ENCODE measurements around the gene DEPDC4.
A peak's percentile ranks its signal among the peaks of the same experiment; 100 is the strongest.

Gene DEPDC4

DNA sequence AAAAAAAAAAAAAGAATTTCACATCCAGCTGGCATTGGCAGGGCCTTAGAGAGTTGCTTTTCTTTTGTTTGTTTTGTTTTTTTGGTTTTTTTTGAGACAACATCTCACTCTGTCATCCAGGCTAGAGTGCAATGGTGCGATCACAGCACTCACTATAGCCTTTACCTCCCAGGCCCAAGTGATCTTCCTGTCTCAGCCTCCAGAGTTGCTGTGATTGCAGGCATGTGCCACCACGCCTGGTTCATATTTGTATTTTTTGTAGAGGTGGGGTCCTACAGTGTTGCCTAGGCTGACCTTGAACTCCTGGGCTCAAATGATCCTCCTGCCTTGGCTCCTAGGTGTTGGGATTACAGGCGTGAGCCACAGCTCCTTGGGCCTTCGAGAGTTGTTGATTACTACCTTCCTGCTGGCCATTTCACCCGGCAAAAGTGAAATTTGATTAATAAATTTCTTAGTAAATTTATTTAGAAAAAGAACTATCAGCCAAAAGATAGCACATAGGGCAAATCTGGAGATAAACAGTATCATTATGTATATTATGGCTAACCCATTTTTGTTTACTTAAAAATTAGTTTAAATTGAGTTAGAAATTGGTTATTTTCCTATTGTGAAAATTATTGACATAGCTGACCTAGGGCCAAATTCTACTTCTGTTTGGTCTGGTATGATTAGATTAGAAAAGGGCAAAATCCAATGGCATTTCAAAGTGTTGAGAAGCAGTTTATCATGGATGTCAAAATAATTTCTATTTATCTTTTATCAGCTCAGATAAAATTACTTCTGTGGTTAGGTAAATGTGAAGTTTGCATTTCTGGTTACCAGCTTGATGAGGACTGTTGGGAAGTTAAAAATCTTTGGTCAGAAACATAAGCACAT is 53.6 kb downstream of the DEPDC4 start:
- no peak for DNase-seq (ENCODE audit: low read depth)

- DNase-seq (ENCODE audit: low read depth), result no peak
Observed at GRCh38 chr12:100211698-100212097, 55.2 kb downstream of the DEPDC4 start.

DNA sequence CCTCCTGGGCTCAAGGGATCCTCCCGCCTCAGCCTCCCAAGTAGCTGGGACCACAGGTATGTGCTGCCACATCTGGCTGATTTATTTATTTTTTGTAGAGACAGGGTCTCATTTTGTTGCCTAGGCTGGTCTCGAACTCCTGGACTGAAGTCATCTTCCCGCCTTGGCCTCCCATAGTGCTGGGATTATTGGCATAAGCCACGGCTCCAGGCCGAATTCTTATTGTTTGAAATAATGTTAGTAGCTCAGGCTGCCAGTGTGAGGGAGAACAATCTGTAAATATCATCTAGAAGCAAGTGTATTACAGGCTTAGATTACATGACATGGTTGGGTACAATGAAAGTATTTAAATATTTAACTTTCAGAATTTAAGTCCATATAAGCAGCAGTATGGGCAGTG is 58.0 kb downstream of the DEPDC4 start:
- DNase-seq (ENCODE audit: low read depth), result no peak

GRCh38 chr12:100207311-100207710 is 59.6 kb downstream of the DEPDC4 start:
- no peak for DNase-seq (ENCODE audit: low read depth)

GRCh38 chr12:100201604-100202423 is 65.1 kb downstream of the DEPDC4 start:
- no peak for DNase-seq (ENCODE audit: low read depth)

DNA sequence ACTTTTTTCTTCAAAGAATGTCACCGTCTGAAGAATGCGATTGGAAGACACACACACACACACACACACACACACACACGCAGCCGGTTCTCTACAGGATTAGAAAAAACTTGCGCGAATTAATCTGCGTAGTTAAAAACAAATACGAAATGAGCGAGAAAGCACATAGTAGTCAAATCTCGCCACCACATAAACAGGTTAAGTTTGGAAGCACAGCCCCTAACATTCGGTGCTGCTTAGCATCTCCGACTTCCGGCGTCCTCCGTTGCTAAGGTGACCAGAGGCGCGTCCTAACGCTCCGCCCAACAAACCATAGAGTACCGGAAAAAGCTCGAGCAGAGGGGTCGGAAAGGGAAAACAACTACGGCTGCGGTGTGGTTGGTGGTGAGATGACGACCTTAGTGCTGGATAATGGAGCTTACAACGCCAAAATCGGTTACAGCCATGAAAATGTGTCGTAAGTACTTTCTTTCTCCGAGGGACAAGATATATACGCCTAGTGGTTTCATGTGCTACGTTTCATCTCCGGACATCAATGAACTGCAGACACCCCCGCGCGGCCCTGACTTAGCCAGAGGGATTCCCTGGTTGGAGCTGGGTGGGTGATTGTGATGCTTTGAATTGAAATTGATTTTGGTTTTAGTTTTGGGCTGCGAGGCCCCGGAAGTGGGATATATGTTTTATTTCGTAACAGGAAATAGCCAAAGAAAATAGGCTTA is 66.3 kb downstream of the DEPDC4 start, which contains the start of gene ACTR6:
Gene ACTR6, plus strand, starts transcription at position 353 of the 719 bp plus-strand sequence. Its CDS starts 37 bp downstream, at position 390.
- peak; percentile 98 for DNase-seq (ENCODE audit: low read depth)

- peak; percentile 9 for DNase-seq (ENCODE audit: low read depth)
Observed at GRCh38 chr12:100199347-100200149, 67.3 kb downstream of the DEPDC4 start.

DNA sequence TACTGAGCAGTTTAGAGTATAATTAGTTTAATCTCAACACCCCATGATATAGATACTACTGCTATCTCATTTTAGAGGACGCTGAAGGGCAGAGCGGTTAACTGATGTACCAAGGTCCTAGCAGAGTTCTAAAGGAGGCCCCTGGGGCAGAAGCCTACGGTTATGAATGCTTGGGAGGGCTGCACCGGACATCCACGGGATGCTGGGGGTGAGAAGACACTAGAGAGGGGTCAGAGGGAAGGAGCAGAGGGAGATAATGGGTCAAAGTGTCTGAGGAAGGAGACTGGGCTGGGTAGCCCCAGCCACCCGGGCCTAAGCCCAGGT is 67.9 kb downstream of the DEPDC4 start:
- no peak for DNase-seq (ENCODE audit: low read depth)

- DNase-seq (ENCODE audit: low read depth), result no peak
Observed at GRCh38 chr12:100197486-100197885, 69.4 kb downstream of the DEPDC4 start.

- DNase-seq (ENCODE audit: low read depth), result no peak
Observed at GRCh38 chr12:100193085-100193484, 73.8 kb downstream of the DEPDC4 start.

All from iris pigment epithelial cell (primary cell).